SHP77 treated with DMSO at 0.1 percent for 48 hours (cell line): ENCODE results near the gene SREBF1.

Experiments
- DNase-seq: peaks from one replicate; lab custom pipeline; 2025; lab: John Stamatoyannopoulos, UW

Gene SREBF1

GRCh38 chr17:17763136-17763535 lies 73.7 kb downstream of the SREBF1 start:
- DNase-seq: no peak

GRCh38 chr17:17762744-17763105 lies 74.1 kb downstream of the SREBF1 start:
- no peak for DNase-seq
